GM18909 (cell line): ENCODE data around the gene SDR9C7.
"Not testable (repeated sequence)": the region's sequence is repeated elsewhere in the genome, so short reads cannot be mapped to it uniquely, and the experiment has no call there.

Experiments
- ATAC-seq: cut with Tn5 transposase; IDR thresholded peaks from one replicate; pipeline ENCODE4 v1.9.1; 2021; ENCODE audit warnings: mild to moderate bottlenecking; ENCODE audit not compliant: unreplicated experiment, poor library complexity

Gene SDR9C7

DNA sequence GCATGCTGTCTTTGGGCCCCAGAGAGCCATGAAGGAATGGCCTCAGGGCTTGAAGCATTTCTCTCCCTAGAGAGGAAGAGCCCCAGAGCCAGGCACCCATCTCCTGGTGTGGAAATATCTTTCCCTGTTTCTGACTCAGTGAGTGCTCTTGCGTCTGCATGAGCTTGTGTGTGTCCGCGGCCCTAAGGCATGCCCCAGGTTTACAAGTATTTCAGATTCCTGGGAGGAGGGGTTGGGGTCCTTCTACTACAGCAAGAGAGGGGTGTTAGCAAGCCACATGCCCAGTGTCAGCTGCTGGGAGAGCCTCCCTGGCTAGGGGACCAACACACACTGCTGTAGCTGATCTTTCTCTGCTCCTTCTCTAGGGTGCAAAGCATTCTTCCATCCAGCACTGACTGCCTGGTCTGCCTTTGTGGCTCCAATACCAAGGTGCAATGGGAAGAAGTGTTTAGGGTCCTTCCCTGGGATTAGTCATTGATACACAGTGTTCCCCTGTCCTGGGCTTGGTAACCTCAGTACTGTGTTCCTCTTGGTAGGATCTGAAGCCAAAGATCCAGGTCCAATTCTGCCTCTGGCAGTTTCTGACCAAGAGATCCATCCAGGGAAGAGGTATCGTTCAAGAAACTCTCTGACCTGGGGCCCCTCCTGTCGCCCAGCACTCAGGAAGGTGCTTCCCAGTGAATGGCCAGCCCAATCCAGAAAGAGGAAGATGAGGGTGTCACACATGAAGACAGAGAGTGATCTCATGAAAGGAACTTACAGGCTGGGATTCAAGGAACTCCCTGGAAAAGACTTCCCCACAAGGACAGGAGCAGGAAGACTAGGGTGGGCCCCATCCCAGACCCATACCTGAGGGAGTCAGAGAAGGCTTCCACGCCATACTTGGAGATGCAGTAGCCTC lies 20.1 kb upstream of the SDR9C7 start:
- no peak for ATAC-seq

DNA sequence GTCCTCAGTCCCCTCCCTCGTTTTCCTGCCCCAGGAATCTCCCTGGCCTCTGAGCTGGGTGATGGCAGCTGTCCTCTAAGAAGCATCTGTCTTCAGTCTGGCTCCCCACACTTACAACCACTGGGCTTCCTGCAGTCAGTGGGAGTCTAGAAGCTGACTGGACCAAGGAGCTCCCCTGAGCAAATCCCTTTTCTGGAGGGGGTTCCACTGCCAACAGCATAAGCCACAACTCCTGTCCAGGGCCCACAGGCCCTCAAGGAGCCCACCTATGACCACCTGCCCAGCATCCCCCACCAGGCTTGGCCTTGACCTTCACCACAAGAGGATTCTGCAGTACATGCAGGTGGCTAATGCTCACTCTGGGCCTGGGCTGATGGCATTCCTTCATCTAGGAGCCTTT lies 19.1 kb upstream of the SDR9C7 start:
- ATAC-seq: no peak

GRCh38 chr12:56951582-56952339 lies 17.6 kb upstream of the SDR9C7 start:
- no peak for ATAC-seq

GRCh38 chr12:56948881-56949280 lies 14.7 kb upstream of the SDR9C7 start:
- ATAC-seq: no peak

GRCh38 chr12:56948457-56948777 lies 14.2 kb upstream of the SDR9C7 start:
- no peak for ATAC-seq

GRCh38 chr12:56947633-56948456 lies 13.6 kb upstream of the SDR9C7 start:
- ATAC-seq: no peak

- no peak for ATAC-seq
Observed at GRCh38 chr12:56943878-56944277, 9.7 kb upstream of the SDR9C7 start.

- ATAC-seq: not testable (repeated sequence)
Observed at GRCh38 chr12:56943374-56943773, 9.2 kb upstream of the SDR9C7 start.

- ATAC-seq: no peak
Observed at GRCh38 chr12:56941299-56942017, 7.2 kb upstream of the SDR9C7 start.

DNA sequence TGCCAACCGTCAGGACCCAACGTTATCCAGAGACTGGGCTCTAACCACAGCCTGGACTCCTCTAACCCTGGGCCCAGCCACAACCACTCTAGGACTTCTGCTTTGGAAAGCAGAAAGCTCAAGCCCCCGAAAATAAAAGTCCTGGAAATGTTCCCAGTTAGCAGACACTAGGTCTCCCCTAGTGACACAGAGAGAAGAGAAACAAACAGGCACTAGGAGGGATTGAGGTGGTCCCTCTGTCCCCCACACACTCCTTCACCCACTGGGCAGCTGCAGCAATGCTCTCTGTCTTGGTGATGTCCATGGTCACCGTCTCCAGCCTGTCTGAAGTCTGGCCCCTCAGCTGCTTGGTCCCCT lies 6.7 kb upstream of the SDR9C7 start:
- not testable (repeated sequence) for ATAC-seq

DNA sequence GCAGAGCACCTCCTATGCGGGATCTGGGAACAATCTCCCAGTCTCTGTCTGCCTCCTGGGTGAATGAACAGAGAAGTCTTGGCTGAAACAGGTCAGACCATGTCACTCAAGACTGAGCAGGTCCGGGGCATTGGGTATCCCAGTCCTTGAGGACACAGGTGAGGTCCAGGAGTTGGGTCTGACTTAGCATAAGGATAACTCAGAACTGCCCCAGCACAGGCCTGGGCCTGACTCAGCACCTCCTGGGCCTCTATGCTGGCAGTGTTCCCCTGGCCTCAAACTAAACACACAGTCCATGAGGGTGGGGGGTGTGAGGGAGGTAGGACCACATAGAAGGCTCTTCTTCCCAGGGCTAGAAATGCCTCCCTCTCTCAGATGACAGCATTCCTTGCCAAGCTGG lies 1.5 kb upstream of the SDR9C7 start:
- no peak for ATAC-seq

DNA sequence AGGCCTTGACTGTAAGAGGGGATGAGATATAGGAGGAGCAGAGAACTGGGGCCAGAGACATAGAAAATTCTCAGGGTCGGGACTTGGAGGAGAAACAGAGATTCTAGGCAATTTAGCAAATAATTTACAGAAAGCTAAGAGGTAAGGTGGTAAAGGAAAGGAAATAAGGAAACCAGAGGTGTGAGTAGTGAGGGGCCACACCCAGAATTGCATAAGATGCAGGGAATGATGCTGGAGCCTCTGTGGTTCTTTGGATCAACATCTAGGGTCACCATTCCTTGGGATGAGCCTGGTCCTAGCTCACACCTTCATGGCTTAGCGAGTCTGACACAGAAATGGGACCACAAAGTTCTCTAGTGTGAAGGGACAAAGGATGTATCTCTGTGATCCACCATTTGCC lies 949 bp upstream of the SDR9C7 start:
- no peak for ATAC-seq

- no peak for ATAC-seq
Observed at GRCh38 chr12:56932867-56933266, 1.3 kb downstream of the SDR9C7 start.

DNA sequence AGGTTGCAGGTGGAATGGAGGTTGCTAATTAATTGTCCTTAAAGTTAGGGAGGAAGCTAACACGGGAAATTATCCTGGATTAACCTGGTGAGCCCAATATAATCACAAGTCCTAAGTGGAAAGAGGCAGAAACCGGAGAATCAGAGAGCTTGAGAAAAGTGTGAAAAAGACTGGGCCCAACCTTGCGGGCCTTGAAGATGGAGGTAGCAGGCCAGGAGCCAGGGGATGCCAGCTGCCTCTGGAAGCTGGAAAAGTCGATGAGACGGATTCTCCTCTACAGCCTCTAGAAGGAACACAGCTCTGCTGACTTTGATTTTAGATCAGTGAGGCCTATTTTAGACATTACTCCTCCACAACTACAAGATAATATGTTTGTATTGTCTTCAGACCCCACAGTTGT lies 2.1 kb downstream of the SDR9C7 start:
- no peak for ATAC-seq

- no peak for ATAC-seq
Observed at GRCh38 chr12:56931474-56931978, 2.7 kb downstream of the SDR9C7 start.

GRCh38 chr12:56930241-56930640 lies 4.0 kb downstream of the SDR9C7 start:
- ATAC-seq: no peak

GRCh38 chr12:56929780-56930179 lies 4.4 kb downstream of the SDR9C7 start:
- ATAC-seq: no peak

- ATAC-seq: no peak
Observed at GRCh38 chr12:56928262-56928661, 5.9 kb downstream of the SDR9C7 start.

DNA sequence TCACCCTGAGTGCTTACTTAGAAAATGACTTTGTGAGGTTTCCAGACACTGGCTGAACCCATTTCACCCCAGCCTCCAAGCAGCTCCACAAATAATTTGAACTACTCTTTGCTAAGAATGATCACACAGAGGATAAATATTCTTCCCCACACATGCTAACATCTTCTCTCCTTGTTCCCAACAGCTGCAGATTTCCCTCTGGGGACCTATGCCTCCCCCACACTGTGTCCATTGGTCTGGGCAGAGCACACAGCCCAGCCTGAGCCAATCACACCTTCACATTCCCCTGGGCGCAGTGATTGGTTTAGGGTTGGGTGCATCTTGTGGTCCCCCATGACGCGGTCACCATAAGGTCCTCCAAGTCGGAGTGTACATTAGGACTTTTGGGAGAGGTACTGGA lies 6.9 kb downstream of the SDR9C7 start:
- no peak for ATAC-seq

GRCh38 chr12:56922031-56922430 lies 12.2 kb downstream of the SDR9C7 start:
- ATAC-seq: no peak
